Heart right ventricle (tissue), 16 donors: Measurements from ENCODE around the gene KDM2A. TPM values are rescaled to one million over a fixed set of nuclear protein-coding genes. Genes with fewer than 3 reads are reported as not detected.

Experiments
- ATAC-seq, 8 donors: fragments of 200-7000 bp; cut with Tn5 transposase; one replicate each; pipeline ENCODE4 v1.9.1; 2020; ENCODE audit warnings: mild to moderate bottlenecking in 8 of 8, moderate library complexity in 8 of 8, moderate number of reproducible peaks in 1 of 8
- DNase-seq, 2 donors: peaks; one replicate each; pipeline ENCODE4 v3.0.0-alpha.2; 2020
- H3K27ac ChIP-seq, 10 donors: fragments of 200-600 bp; sonication (generic) in 2 of 10; one replicate each; pipeline versions ENCODE4 v1.5.0 to v1.8.0; 2020 to 2022; ENCODE audit warnings: mild to moderate bottlenecking in 3 of 10
- H3K27me3 ChIP-seq, 7 donors: fragments of 200-600 bp; one replicate each; pipeline ENCODE4 v1.8.0; 2021 to 2022; ENCODE audit warnings: mild to moderate bottlenecking in 2 of 7
- H3K36me3 ChIP-seq, 9 donors: fragments of 200-600 bp; sonication (generic) in 1 of 9; one replicate each; pipeline versions ENCODE4 v1.5.0 to v1.8.0; 2020 to 2022; ENCODE audit warnings: mild to moderate bottlenecking in 2 of 9
- H3K4me1 ChIP-seq, 9 donors: fragments of 200-600 bp; sonication (generic) in 1 of 9; one replicate each; pipeline versions ENCODE4 v1.5.0 to v1.8.0; 2020 to 2022; ENCODE audit warnings: mild to moderate bottlenecking in 4 of 9
- H3K4me3 ChIP-seq, 10 donors: fragments of 200-600 bp; sonication (generic) in 2 of 10; one replicate each; pipeline versions ENCODE4 v1.5.0 to v1.8.0; 2020 to 2022; ENCODE audit warnings: mild to moderate bottlenecking in 7 of 10, moderate library complexity in 2 of 10
- H3K9me3 ChIP-seq, 11 donors: fragments of 200-600 bp in 10 of 11; sonication (generic) in 2 of 11; one replicate each; pipeline versions ENCODE4 v1.5.0 to v1.8.0; 2013 to 2022; ENCODE audit warnings: mild to moderate bottlenecking in 2 of 11, control low read depth in 1 of 11, moderate library complexity in 1 of 11
- CTCF ChIP-seq, 9 donors: fragments of 200-600 bp; sonication (generic) in 2 of 9; IDR thresholded peaks; one replicate each; pipeline versions ENCODE4 v1.5.0 to v1.8.0; 2021 to 2022; ENCODE audit warnings: antibody characterized with exemption in 9 of 9, mild to moderate bottlenecking in 5 of 9, moderate library complexity in 1 of 9
- WGBS, 2 donors: extraction: QIAGEN DNeasy Blood & Tissue Kit; methylation state at CpG; one replicate each; pipeline ENCODE4 v1.1.7; 2013; ENCODE audit warnings: inconsistent platforms in 1 of 2; 5-methylcytosine and 5-hydroxymethylcytosine counted together
- intact Hi-C, 10 donors: fragments of 100-400 bp; cut with DNase I; formaldehyde crosslinking; loops; one replicate each; pipeline versions ENCODE4 v1.11.1 to v1.14.2; 2022
- polyA plus RNA-seq, 2 donors: library from polyadenylated mRNA; stranded (reverse); fragments of 200-250 nt; gene quantifications; one replicate each; pipeline ENCODE4 v1.2.3, GENCODE V29; 2013
- total RNA-seq, 10 donors: library from RNA; stranded (reverse); fragmentation: NEBNext Ultra II Directional in 3 of 10; extraction: Animal tissue kit (Norgen Biotek cat#: 25700) in 3 of 10; gene quantifications; one replicate each; pipeline versions ENCODE4 v1.2.1 to v1.2.4, GENCODE V29; 2021 to 2023
- donor health status: Arrhythmogenic right ventricular cardiomyopathy.
- donor health status: ischemic (EF 13 %, LVEDD 7.1; RV severe dilation, severe dysfunction).
- donor health status: healthy with polysubstance abuse.
- donor health status: DM: no; HTN: yes; CAD: no.
- donor health status: DM: no; HTN: no; CAD: no.
- donor health status: ischemic (EF 25% LVEDD 6.9; RV normal size, moderate dysfunction).
- donor health status: ischemic (EF 25% LVEDD 5.7; RV mildly dilated, moderate dysfunction).
- donor health status: healthy.
- donor health status: DM: yes; HTN: yes; CAD: no.
- donor health status: Ischemic cardiomyopathy.
- donor health status: ischemic (EF 35%, LVEDD 5.7; RV mildly dilated, moderate dysfunction).
- donor health status: nonischemic (EF 11% LVEDD 7.7; RV severe dilation, severe dysfunction).
- donor health status: DM: yes; HTN: yes; CAD: no.
- donor health status: PGD.
- donor health status: ischemic (EF 29% LVEDD 5.4; RV normal size, mild dysfunction).
- donor health status: nonischemic (EF 23%, LVEDD 6.1; RV moderate dilation, normal function).

KDM2A gene
- total and polyA plus RNA-seq, 12 donors = 16.5 to 45.7 (median 37.1) TPM

- H3K27me3 ChIP-seq = no peaks in the 10 kb centered on the region
- ATAC-seq (no peak), DNase-seq (no peak)
- no peaks in the 10 kb centered on the region for H3K9me3 ChIP-seq
- H3K36me3 ChIP-seq = peaks cover 0 to 60% (median 16%) of the 10 kb centered on the region in 9 donors
- no peak overlapping the region for H3K4me3 ChIP-seq
- 90 to 92% methylated on average over 1 of the region's 1 CpG for WGBS, 2 donors
- intact Hi-C loops = no loop called here
- TF ChIP-seq CTCF (IDR thresholded peaks at IDR 0.05) = no peak
- H3K4me1 ChIP-seq = peaks cover 0 to 46% (median 15%) of the 10 kb centered on the region in 9 donors
- no peak overlapping the region for H3K27ac ChIP-seq
These were observed 59.4 kb downstream of the KDM2A start for GRCh38 chr11:67178421-67178820.

GRCh38 chr11:67178878-67179277 is 59.8 kb downstream of the KDM2A start:
- no peak overlapping the region for H3K4me3 ChIP-seq
- no peak for TF ChIP-seq CTCF (IDR thresholded peaks at IDR 0.05)
- peaks cover 0 to 64% (median 16%) of the 10 kb centered on the region in 9 donors for H3K36me3 ChIP-seq
- H3K27ac ChIP-seq = no peak overlapping the region
- DNase-seq (no peak), ATAC-seq (no peak)
- WGBS, 2 donors = 87 to 89% methylated on average over 4 of the region's 4 CpGs
- no peaks in the 10 kb centered on the region for H3K9me3 ChIP-seq
- no peaks in the 10 kb centered on the region for H3K27me3 ChIP-seq
- intact Hi-C loops = no loop called here
- H3K4me1 ChIP-seq = peaks cover 0 to 41% (median 15%) of the 10 kb centered on the region in 9 donors

- Histone ChIP-seq H3K36me3 (peaks cover 0 to 76% (median 16%) of the 10 kb centered on the region in 9 donors), H3K4me1 (peaks cover 0 to 30% (median 10%) of the 10 kb centered on the region in 9 donors), H3K27ac (no peak overlapping the region), H3K27me3 (no peaks in the 10 kb centered on the region), H3K4me3 (no peak overlapping the region), H3K9me3 (no peaks in the 10 kb centered on the region)
- intact Hi-C loops = no loop called here
- DNase-seq = no peak
- 89 to 96% methylated on average over 5 of the region's 5 CpGs for WGBS, 2 donors
- TF ChIP-seq CTCF (IDR thresholded peaks at IDR 0.05) = no peak
- ATAC-seq = no peak
These were observed 60.9 kb downstream of the KDM2A start for GRCh38 chr11:67179892-67180490.

GRCh38 chr11:67194096-67194495 is 75.0 kb downstream of the KDM2A start:
- Histone ChIP-seq H3K4me1 (peaks cover 0 to 11% (median 0%) of the 10 kb centered on the region in 9 donors), H3K36me3 (peaks cover 0 to 97% (median 6%) of the 10 kb centered on the region in 9 donors), H3K4me3 (no peak overlapping the region), H3K27me3 (no peaks in the 10 kb centered on the region), H3K27ac (no peak overlapping the region), H3K9me3 (no peaks in the 10 kb centered on the region)
- intact Hi-C loops = no loop called here
- no peak for ATAC-seq
- DNase-seq = no peak
- 87 to 95% methylated on average over 2 of the region's 2 CpGs for WGBS, 2 donors
- no peak for TF ChIP-seq CTCF (IDR thresholded peaks at IDR 0.05)
